GM19455 (cell line): ENCODE results near the gene TFPT.

ENCODE experiments used
- ATAC-seq: cut with Tn5 transposase; IDR thresholded peaks from one replicate; pipeline ENCODE4 v1.9.1; 2021; ENCODE audit not compliant: unreplicated experiment

TFPT gene

GRCh38 chr19:54149021-54149812, 33.8 kb upstream of the TFPT start:
- ATAC-seq = no peak

GRCh38 chr19:54148158-54148557, 32.7 kb upstream of the TFPT start:
- ATAC-seq = no peak

- no peak for ATAC-seq
Measured at GRCh38 chr19:54147676-54148075, 32.2 kb upstream of the TFPT start.

GRCh38 chr19:54145541-54146158, 30.2 kb upstream of the TFPT start:
- ATAC-seq = no peak

GRCh38 chr19:54142166-54142780, 26.8 kb upstream of the TFPT start:
- ATAC-seq = no peak

GRCh38 chr19:54141356-54141755, 25.9 kb upstream of the TFPT start:
- no peak for ATAC-seq

- ATAC-seq = no peak
Measured at GRCh38 chr19:54138489-54139256, 23.2 kb upstream of the TFPT start.

- ATAC-seq = no peak
Measured at GRCh38 chr19:54137699-54138488, 22.4 kb upstream of the TFPT start, which contains the start of gene CNOT3. CNOT3 (plus strand) TSS chr19:54137762; CDS start chr19:54142979, 5,217 bp downstream.

- peak; percentile 78 for ATAC-seq
Measured at GRCh38 chr19:54136864-54137698, 21.6 kb upstream of the TFPT start.

- ATAC-seq = no peak
Measured at GRCh38 chr19:54136086-54136863, 20.8 kb upstream of the TFPT start.

- ATAC-seq = no peak
Measured at GRCh38 chr19:54133957-54134590, 18.6 kb upstream of the TFPT start.

- ATAC-seq = no peak
Measured at GRCh38 chr19:54133312-54133956, 18.0 kb upstream of the TFPT start.

- no peak for ATAC-seq
Measured at GRCh38 chr19:54129617-54129996, 14.2 kb upstream of the TFPT start.

- ATAC-seq = no peak
Measured at GRCh38 chr19:54128796-54129616, 13.5 kb upstream of the TFPT start.

GRCh38 chr19:54128441-54128725, 12.9 kb upstream of the TFPT start:
- no peak for ATAC-seq

- ATAC-seq = no peak
Measured at GRCh38 chr19:54127688-54128440, 12.4 kb upstream of the TFPT start.

GRCh38 chr19:54125713-54126112, 10.3 kb upstream of the TFPT start:
- ATAC-seq = no peak
